HG03565 (cell line): ENCODE results near the gene SSTR5.

Experiments
- ATAC-seq: cut with Tn5 transposase; IDR thresholded peaks from one replicate; pipeline ENCODE4 v1.9.1; 2021; ENCODE audit warnings: mild to moderate bottlenecking, moderate library complexity; ENCODE audit not compliant: unreplicated experiment

The SSTR5 gene

GRCh38 chr16:1121601-1122397, 49.3 kb downstream of the SSTR5 start:
- ATAC-seq = no peak

- no peak for ATAC-seq
These were observed 49.8 kb downstream of the SSTR5 start for GRCh38 chr16:1122398-1122765.

- no peak for ATAC-seq
These were observed 51.1 kb downstream of the SSTR5 start for GRCh38 chr16:1123525-1124230.

GRCh38 chr16:1124291-1124690, 51.7 kb downstream of the SSTR5 start:
- no peak for ATAC-seq

GRCh38 chr16:1124795-1125194, 52.2 kb downstream of the SSTR5 start:
- ATAC-seq = no peak

GRCh38 chr16:1125471-1125870, 52.9 kb downstream of the SSTR5 start:
- ATAC-seq = no peak

- no peak for ATAC-seq
These were observed 53.5 kb downstream of the SSTR5 start for GRCh38 chr16:1126044-1126443.

GRCh38 chr16:1126586-1126985, 54.0 kb downstream of the SSTR5 start:
- ATAC-seq = no peak

GRCh38 chr16:1127101-1127500, 54.6 kb downstream of the SSTR5 start:
- no peak for ATAC-seq

- ATAC-seq = no peak
These were observed 55.6 kb downstream of the SSTR5 start for GRCh38 chr16:1127971-1128715.

GRCh38 chr16:1129106-1129960, 56.8 kb downstream of the SSTR5 start:
- ATAC-seq = no peak

- no peak for ATAC-seq
These were observed 57.8 kb downstream of the SSTR5 start for GRCh38 chr16:1130382-1130781.
